ENCODE measurements around the gene RAD50. TPM values are rescaled to one million over a fixed set of nuclear protein-coding genes. Genes with fewer than 3 reads are reported as not detected.

Gene RAD50
- polyA plus RNA-seq, 1 donor (not counting 4 experiments of a cell fraction or from before 2014, with no cell fraction given), result 26.3 TPM

DNA sequence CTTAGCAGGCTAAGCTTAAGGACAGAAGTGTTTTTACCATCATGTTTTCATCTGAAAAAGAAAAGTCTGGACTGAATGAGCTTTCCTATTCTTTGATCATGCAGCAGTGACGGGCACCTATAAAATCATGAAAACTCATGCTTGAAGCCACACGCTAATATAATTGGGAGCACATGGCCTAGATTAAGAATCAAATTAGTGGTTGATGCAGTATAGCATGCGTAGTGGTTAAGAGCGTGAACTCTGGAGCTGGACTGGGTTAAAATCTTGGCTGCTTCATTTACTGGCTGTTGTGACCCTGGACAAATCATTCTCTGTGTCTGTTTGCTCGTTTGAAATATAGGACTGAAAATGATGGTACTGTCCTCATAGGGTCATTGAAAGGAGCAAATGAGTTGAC is 51.3 kb downstream of the RAD50 start:
- Histone ChIP-seq H3K4me1 (ENCODE audit: control insufficient read depth, extremely low read depth, insufficient read depth, low read length) (no peaks in the 10 kb centered on the region), H3K36me3 (ENCODE audit: control insufficient read depth in 2 of 2, extremely low read depth in 1 of 2, insufficient read depth in 2 of 2, low read length in 2 of 2) (peaks cover 10 to 11% of the 10 kb centered on the region in 2 experiments), H2AFZ (ENCODE audit: control insufficient read depth, low read length) (no peak overlapping the region), H3K9ac (ENCODE audit: control insufficient read depth, extremely low read depth, insufficient read depth, low read length) (no peak overlapping the region), H3K9me3 (ENCODE audit: control insufficient read depth, low read depth, low read length) (no peaks in the 10 kb centered on the region), H3K4me2 (ENCODE audit: control insufficient read depth, extremely low read depth, insufficient read depth, low read depth, low read length) (no peak overlapping the region), H3K9me1 (ENCODE audit: control insufficient read depth, extremely low read depth, insufficient read depth, low read length) (no peaks in the 10 kb centered on the region), H3K79me2 (ENCODE audit: control insufficient read depth, insufficient read depth, low read length) (no peaks in the 10 kb centered on the region), H4K20me1 (ENCODE audit: control insufficient read depth, extremely low read depth, insufficient read depth, low read length) (no peaks in the 10 kb centered on the region), H3K27ac (ENCODE audit: control insufficient read depth, insufficient read depth, low read length) (no peak overlapping the region), H3K4me3 (ENCODE audit: control insufficient read depth in 2 of 3, extremely low read depth in 1 of 3, insufficient read depth in 2 of 3, low read depth in 1 of 3, low read length in 3 of 3) (no peak overlapping the region), H3K27me3 (ENCODE audit: control insufficient read depth, extremely low read depth, insufficient read depth, low read length) (no peaks in the 10 kb centered on the region)
- no peak for DNase-seq (ENCODE audit: low read depth, low spot score)
- FAIRE-seq, result no peak
- TF ChIP-seq CTCF (optimal IDR thresholded peaks at IDR 0.05 in 1 of 3, IDR thresholded peaks at IDR 0.05 in 1 of 3, conservative IDR thresholded peaks at IDR 0.05 in 1 of 3; ENCODE audit: extremely low read depth in 1 of 3, insufficient read depth in 2 of 3, low read length in 3 of 3) (no peak), EZH2 (IDR thresholded peaks at IDR 0.05; ENCODE audit: low read length) (no peak)
- dilution Hi-C loops (cut with MboI; ENCODE audit: extremely low pct_ligation_motif_present, low sequenced_read_pairs), result no loop called here

GRCh38 chr5:132611965-132612364 is 55.2 kb downstream of the RAD50 start:
- H3K4me2 ChIP-seq (ENCODE audit: control insufficient read depth, extremely low read depth, insufficient read depth, low read depth, low read length), result no peak overlapping the region
- no peak for DNase-seq (ENCODE audit: low read depth, low spot score)
- no peak overlapping the region for H3K27ac ChIP-seq (ENCODE audit: control insufficient read depth, insufficient read depth, low read length)
- no peaks in the 10 kb centered on the region for H3K79me2 ChIP-seq (ENCODE audit: control insufficient read depth, insufficient read depth, low read length)
- no peak overlapping the region for H3K4me3 ChIP-seq (ENCODE audit: control insufficient read depth in 2 of 3, extremely low read depth in 1 of 3, insufficient read depth in 2 of 3, low read depth in 1 of 3, low read length in 3 of 3)
- H3K27me3 ChIP-seq (ENCODE audit: control insufficient read depth, extremely low read depth, insufficient read depth, low read length), result no peaks in the 10 kb centered on the region
- H4K20me1 ChIP-seq (ENCODE audit: control insufficient read depth, extremely low read depth, insufficient read depth, low read length), result no peaks in the 10 kb centered on the region
- H3K9me1 ChIP-seq (ENCODE audit: control insufficient read depth, extremely low read depth, insufficient read depth, low read length), result no peaks in the 10 kb centered on the region
- FAIRE-seq, result no peak
- H3K36me3 ChIP-seq (ENCODE audit: control insufficient read depth in 2 of 2, extremely low read depth in 1 of 2, insufficient read depth in 2 of 2, low read length in 2 of 2), result peaks cover 5 to 6% of the 10 kb centered on the region in 2 experiments
- no peak overlapping the region for H2AFZ ChIP-seq (ENCODE audit: control insufficient read depth, low read length)
- H3K9ac ChIP-seq (ENCODE audit: control insufficient read depth, extremely low read depth, insufficient read depth, low read length), result no peak overlapping the region
- H3K9me3 ChIP-seq (ENCODE audit: control insufficient read depth, low read depth, low read length), result no peaks in the 10 kb centered on the region
- dilution Hi-C loops (cut with MboI; ENCODE audit: extremely low pct_ligation_motif_present, low sequenced_read_pairs), result no loop called here
- no peak for TF ChIP-seq EZH2 (IDR thresholded peaks at IDR 0.05; ENCODE audit: low read length)
- TF ChIP-seq CTCF (optimal IDR thresholded peaks at IDR 0.05 in 1 of 3, IDR thresholded peaks at IDR 0.05 in 1 of 3, conservative IDR thresholded peaks at IDR 0.05 in 1 of 3; ENCODE audit: extremely low read depth in 1 of 3, insufficient read depth in 2 of 3, low read length in 3 of 3), result no peak
- H3K4me1 ChIP-seq (ENCODE audit: control insufficient read depth, extremely low read depth, insufficient read depth, low read length), result no peaks in the 10 kb centered on the region

Measured in keratinocyte (primary cell).